Activated CD8-positive, alpha-beta T cell treated with anti-CD3 and anti-CD28 coated beads for 36 hours (primary cell): ENCODE measurements around the gene EEF1A1. TPM values are rescaled to one million over a fixed set of nuclear protein-coding genes. Genes with fewer than 3 reads are reported as not detected.

ENCODE experiments used
- ATAC-seq: fragments of 200-7000 bp; cut with Tn5 transposase; one replicate; pipeline ENCODE4 v1.10.0; 2021; ENCODE audit warnings: mild to moderate bottlenecking, moderate library complexity
- CTCF ChIA-PET: fragments of 350-600 bp; sonication (Branson Sonifier 250); formaldehyde crosslinking; loops from one replicate; lab custom pipeline; 2021; ENCODE audit warnings: antibody characterized with exemption; lab: Charles Lee
- POLR2A ChIA-PET: fragments of 350-600 bp; sonication (Branson Sonifier 250); formaldehyde crosslinking; loops from one replicate; lab custom pipeline; 2021; ENCODE audit warnings: antibody characterized with exemption; lab: Charles Lee
- DNase-seq: peaks from one replicate; pipeline ENCODE4 v3.0.0-alpha.2; 2020
- H3K27ac Mint-ChIP-seq: one replicate; pipeline ENCODE4 v1.8.0; 2021; ENCODE audit warnings: mild to moderate bottlenecking, mixed read lengths
- H3K27me3 Mint-ChIP-seq: one replicate; pipeline ENCODE4 v1.8.0; 2021; ENCODE audit warnings: mixed read lengths
- H3K36me3 Mint-ChIP-seq: one replicate; pipeline ENCODE4 v1.8.0; 2021; ENCODE audit warnings: low read depth, mixed read lengths
- H3K4me1 Mint-ChIP-seq: one replicate; pipeline ENCODE4 v1.8.0; 2021; ENCODE audit warnings: low read depth, mixed read lengths
- H3K4me3 Mint-ChIP-seq: one replicate; pipeline ENCODE4 v1.8.0; 2021; ENCODE audit warnings: mild to moderate bottlenecking, moderate library complexity, mixed read lengths
- H3K9me3 Mint-ChIP-seq: one replicate; pipeline ENCODE4 v1.8.0; 2021; ENCODE audit warnings: mixed read lengths
- CTCF ChIP-seq: fragments of 200-600 bp; IDR thresholded peaks from one replicate; pipeline ENCODE4 v1.8.0; 2022; ENCODE audit warnings: antibody characterized with exemption, mild to moderate bottlenecking
- intact Hi-C: fragments of 100-400 bp; cut with micrococcal nuclease; formaldehyde crosslinking; loops from one replicate; pipeline ENCODE4 v1.10.0; 2022
- total RNA-seq, 2 experiments: library from RNA; stranded (reverse); gene quantifications; one replicate each; pipeline ENCODE4 v1.2.3, GENCODE V29; 2021

EEF1A1 gene
- total RNA-seq, 2 experiments from 2014 or later, result 15,479 to 15,634 TPM

GRCh38 chr6:73516514-73517489 is 4.0 kb downstream of the EEF1A1 start:
- H3K9me3 Mint-ChIP-seq, result no peaks in the 10 kb centered on the region
- TF ChIP-seq CTCF, result no peak
- H3K27me3 Mint-ChIP-seq, result peaks cover 2% of the 10 kb centered on the region
- ChIA-PET CTCF (interaction anchor here (0.6 to 4.7 kb wide), 3 partner anchors 19 to 95 kb away, joined by 3 to 41 read pairs (median 3); no protein-coding TSS in a partner anchor), POLR2A (interaction anchor here (0.6 to 12.0 kb wide), 11 partner anchors 6 to 175 kb away, joined by 3 to 204 read pairs (median 32); partner anchors contain the start of genes CGAS, EEF1A1, MTO1 and SLC17A5)
- peaks cover 25% of the 10 kb centered on the region for H3K4me1 Mint-ChIP-seq
- peak overlapping the region; percentile 85 for H3K27ac Mint-ChIP-seq
- no peak for DNase-seq
- H3K36me3 Mint-ChIP-seq, result peaks cover 63% of the 10 kb centered on the region
- no peak for ATAC-seq
- intact Hi-C loops, result no loop called here
- peak overlapping the region; percentile 97 for H3K4me3 Mint-ChIP-seq

GRCh38 chr6:73515204-73515655 is 5.6 kb downstream of the EEF1A1 start:
- no peak for TF ChIP-seq CTCF
- POLR2A ChIA-PET, result interaction anchor here (0.9 to 12.0 kb wide), 22 partner anchors 8 to 133 kb away, joined by 3 to 204 read pairs (median 15); partner anchors contain the start of genes CGAS, EEF1A1 and MTO1
- Mint-ChIP-seq H3K4me3 (peak overlapping the region; percentile 97), H3K36me3 (peaks cover 55% of the 10 kb centered on the region), H3K9me3 (no peaks in the 10 kb centered on the region), H3K27ac (peak overlapping the region; percentile 85), H3K27me3 (no peaks in the 10 kb centered on the region), H3K4me1 (peaks cover 28% of the 10 kb centered on the region)
- intact Hi-C loops, result no loop called here
- peak; percentile 17 for ATAC-seq
- peak; percentile 41 for DNase-seq
- CTCF ChIA-PET, result interaction anchor here (0.6 to 4.7 kb wide), 6 partner anchors 11 to 221 kb away, joined by 3 to 41 read pairs (median 4); no protein-coding TSS in a partner anchor

GRCh38 chr6:73514746-73515110 is 6.1 kb downstream of the EEF1A1 start:
- peaks cover 50% of the 10 kb centered on the region for H3K36me3 Mint-ChIP-seq
- ChIA-PET CTCF (interaction anchor here (1.4 to 4.7 kb wide), 2 partner anchors 92 to 97 kb away, joined by 7 to 41 read pairs; no protein-coding TSS in a partner anchor), POLR2A (interaction anchor here (1.1 to 12.0 kb wide), 34 partner anchors 8 to 139 kb away, joined by 3 to 204 read pairs (median 12); partner anchors contain the start of genes CGAS, EEF1A1, MTO1 and SLC17A5)
- H3K27ac Mint-ChIP-seq, result peak overlapping the region; percentile 85
- H3K4me1 Mint-ChIP-seq, result peaks cover 27% of the 10 kb centered on the region
- peak overlapping the region; percentile 97 for H3K4me3 Mint-ChIP-seq
- no peaks in the 10 kb centered on the region for H3K9me3 Mint-ChIP-seq
- ATAC-seq (peak; percentile 2), DNase-seq (peak; percentile 40)
- no peak for TF ChIP-seq CTCF
- intact Hi-C loops, result no loop called here
- no peaks in the 10 kb centered on the region for H3K27me3 Mint-ChIP-seq

- Mint-ChIP-seq H3K4me1 (peaks cover 23% of the 10 kb centered on the region), H3K9me3 (no peaks in the 10 kb centered on the region), H3K4me3 (no peak overlapping the region), H3K27me3 (no peaks in the 10 kb centered on the region), H3K27ac (peak overlapping the region; percentile 59), H3K36me3 (peaks cover 38% of the 10 kb centered on the region)
- ChIA-PET CTCF (interaction anchor here (0.6 to 4.7 kb wide), 8 partner anchors 35 to 139 kb away, joined by 3 to 41 read pairs (median 3); partner anchors contain the start of gene SLC17A5), POLR2A (interaction anchor here (0.6 to 12.0 kb wide), 43 partner anchors 10 to 1770 kb away, joined by 3 to 204 read pairs (median 9); partner anchors contain the start of genes CGAS, EEF1A1, MTO1 and SLC17A5)
- no peak for TF ChIP-seq CTCF
- intact Hi-C loops, result no loop called here
- DNase-seq, result no peak
- no peak for ATAC-seq
These were observed 7.4 kb downstream of the EEF1A1 start for GRCh38 chr6:73513496-73513854.
